HEK293T (cell line): Measurements from ENCODE around the gene GPATCH3.

Experiments
- BHLHE40 ChIP-seq: fragments of 450-650 bp; IDR thresholded peaks from 2 replicates; pipeline ENCODE4 v1.6.1; 2016; ENCODE audit warnings: mild to moderate bottlenecking, moderate library complexity, borderline replicate concordance
- CTBP1 ChIP-seq: fragments of 450-650 bp; IDR thresholded peaks from 2 replicates; pipeline ENCODE4 v1.6.1; 2016; ENCODE audit warnings: borderline replicate concordance
- FOXK2 ChIP-seq: fragments of 450-650 bp; IDR thresholded peaks from 2 replicates; pipeline ENCODE4 v1.6.1; 2016; ENCODE audit warnings: mild to moderate bottlenecking
- FOXM1 ChIP-seq: fragments of 450-650 bp; IDR thresholded peaks from 2 replicates; pipeline ENCODE4 v1.6.1; 2017; ENCODE audit warnings: mild to moderate bottlenecking, borderline replicate concordance
- SP1 ChIP-seq: fragments of 450-650 bp; IDR thresholded peaks from 2 replicates; pipeline ENCODE4 v1.6.1; 2017
- SUZ12 ChIP-seq: fragments of 450-650 bp; IDR thresholded peaks from 2 replicates; pipeline ENCODE4 v1.6.1; 2016; ENCODE audit warnings: mild to moderate bottlenecking
- TF ChIP-seq, protein P1 (sequence below): fragments of 450-650 bp; IDR thresholded peaks from 2 replicates; pipeline ENCODE4 v1.6.1; 2016

DNA sequence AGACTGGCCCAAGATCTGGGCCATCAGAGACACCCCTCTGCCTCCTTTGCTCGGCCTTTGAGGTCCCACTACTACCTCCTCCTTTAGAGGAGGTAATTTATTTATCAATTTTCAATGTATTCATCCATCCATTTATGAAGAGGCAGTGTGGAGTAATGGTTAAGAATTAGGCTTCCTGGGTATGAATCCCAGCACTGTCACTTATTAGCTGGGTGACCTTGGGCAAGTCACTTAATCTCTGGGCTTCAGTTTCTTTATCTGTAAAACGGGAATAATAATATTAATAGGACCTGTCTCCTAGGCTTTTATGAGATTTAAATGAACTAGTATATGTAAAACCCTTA, 11.9 kb upstream of the GPATCH3 start:
- TF ChIP-seq, protein P1, sequence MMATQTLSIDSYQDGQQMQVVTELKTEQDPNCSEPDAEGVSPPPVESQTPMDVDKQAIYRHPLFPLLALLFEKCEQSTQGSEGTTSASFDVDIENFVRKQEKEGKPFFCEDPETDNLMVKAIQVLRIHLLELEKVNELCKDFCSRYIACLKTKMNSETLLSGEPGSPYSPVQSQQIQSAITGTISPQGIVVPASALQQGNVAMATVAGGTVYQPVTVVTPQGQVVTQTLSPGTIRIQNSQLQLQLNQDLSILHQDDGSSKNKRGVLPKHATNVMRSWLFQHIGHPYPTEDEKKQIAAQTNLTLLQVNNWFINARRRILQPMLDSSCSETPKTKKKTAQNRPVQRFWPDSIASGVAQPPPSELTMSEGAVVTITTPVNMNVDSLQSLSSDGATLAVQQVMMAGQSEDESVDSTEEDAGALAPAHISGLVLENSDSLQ: no peak
- TF ChIP-seq FOXM1 (no peak), BHLHE40 (no peak), SUZ12 (no peak), CTBP1 (no peak), SP1 (no peak), FOXK2 (no peak)
